ENCODE data around the gene ATG4C. TPM values are rescaled to one million over a fixed set of nuclear protein-coding genes. Genes with fewer than 3 reads are reported as not detected.

The ATG4C gene
- total and polyA plus RNA-seq, 2 donors (not counting 3 experiments of a cell fraction or from before 2014, with no cell fraction given): 2.8 to 11.8 TPM

GRCh38 chr1:62809788-62810187, 25.9 kb downstream of the ATG4C start:
- TF ChIP-seq MYC (IDR thresholded peaks at IDR 0.05; ENCODE audit: low read depth, low read length) (no peak), POLR2AphosphoS5 (IDR thresholded peaks at IDR 0.05; ENCODE audit: insufficient read depth, low read depth, low read length) (no peak), EZH2 (IDR thresholded peaks at IDR 0.05; ENCODE audit: borderline replicate concordance, low read depth, low read length, severe bottlenecking) (no peak), JUN (IDR thresholded peaks at IDR 0.05; ENCODE audit: borderline replicate concordance, insufficient read depth, insufficient read length, low read depth) (no peak), FOS (IDR thresholded peaks at IDR 0.05; ENCODE audit: borderline replicate concordance, insufficient read depth, low read length) (no peak), GATA2 (IDR thresholded peaks at IDR 0.05; ENCODE audit: insufficient read depth, insufficient read length, low read depth, low read length) (no peak), POLR2A (IDR thresholded peaks at IDR 0.05; ENCODE audit: low read depth, low read length) (no peak), CTCF (IDR thresholded peaks at IDR 0.05; ENCODE audit: extremely low read depth in 1 of 2, insufficient read depth in 1 of 2, low read depth in 1 of 2, low read length in 2 of 2) (no peak), MAX (IDR thresholded peaks at IDR 0.05; ENCODE audit: insufficient read depth, insufficient read length) (no peak)
- no peak overlapping the region for H2AFZ ChIP-seq (ENCODE audit: low read depth, low read length)
- no peak overlapping the region for H3K4me2 ChIP-seq (ENCODE audit: insufficient read depth, low read length)
- H3K79me2 ChIP-seq (ENCODE audit: control insufficient read depth, insufficient read depth, low read length): no peaks in the 10 kb centered on the region
- H3K27ac ChIP-seq (ENCODE audit: insufficient read depth, low read depth, low read length): no peak overlapping the region
- DNase-seq (ENCODE audit: low read depth, low spot score) (no peak), FAIRE-seq (no peak)
- no peaks in the 10 kb centered on the region for H3K9me3 ChIP-seq (replicated peaks; ENCODE audit: control insufficient read depth, insufficient read depth, low read length)
- H3K36me3 ChIP-seq (ENCODE audit: control insufficient read depth in 2 of 2, extremely low read depth in 1 of 2, insufficient read depth in 2 of 2, low read length in 2 of 2): no peaks in the 10 kb centered on the region
- H3K4me3 ChIP-seq (replicated peaks in 1 of 3; ENCODE audit: insufficient read depth in 1 of 3, low read depth in 1 of 3, low read length in 3 of 3): no peak overlapping the region
- intact Hi-C loops (cut with micrococcal nuclease) (no loop called here), dilution Hi-C loops (cut with MboI; ENCODE audit: extremely low pct_ligation_motif_present, low sequenced_read_pairs) (no loop called here)
- H3K9ac ChIP-seq (replicated peaks; ENCODE audit: extremely low read depth, insufficient read depth, low read length): no peak overlapping the region
- no peaks in the 10 kb centered on the region for H3K27me3 ChIP-seq (ENCODE audit: control insufficient read depth in 2 of 2, insufficient read depth in 2 of 2, low read length in 2 of 2)
- H3K4me1 ChIP-seq (ENCODE audit: control insufficient read depth, extremely low read depth, insufficient read depth, low read length): no peaks in the 10 kb centered on the region
- no peaks in the 10 kb centered on the region for H3K9me1 ChIP-seq (replicated peaks; ENCODE audit: control insufficient read depth, extremely low read depth, insufficient read depth, low read length)
- POLR2A ChIA-PET: no interaction called here
- no TSS peak for BruUV-seq (replicated peaks)
- CTCF ChIA-PET: no interaction called here
- no peaks in the 10 kb centered on the region for H4K20me1 ChIP-seq (replicated peaks; ENCODE audit: control insufficient read depth, extremely low read depth, insufficient read depth, low read length)
